GM18868 (cell line): ENCODE data around the gene RAVER1.
A peak's percentile ranks its signal among the peaks of the same experiment; 100 is the strongest.

Experiments used
- ATAC-seq: cut with Tn5 transposase; IDR thresholded peaks from one replicate; pipeline ENCODE4 v1.9.1; 2021; ENCODE audit warnings: mild to moderate bottlenecking, moderate library complexity; ENCODE audit not compliant: unreplicated experiment

The RAVER1 gene

DNA sequence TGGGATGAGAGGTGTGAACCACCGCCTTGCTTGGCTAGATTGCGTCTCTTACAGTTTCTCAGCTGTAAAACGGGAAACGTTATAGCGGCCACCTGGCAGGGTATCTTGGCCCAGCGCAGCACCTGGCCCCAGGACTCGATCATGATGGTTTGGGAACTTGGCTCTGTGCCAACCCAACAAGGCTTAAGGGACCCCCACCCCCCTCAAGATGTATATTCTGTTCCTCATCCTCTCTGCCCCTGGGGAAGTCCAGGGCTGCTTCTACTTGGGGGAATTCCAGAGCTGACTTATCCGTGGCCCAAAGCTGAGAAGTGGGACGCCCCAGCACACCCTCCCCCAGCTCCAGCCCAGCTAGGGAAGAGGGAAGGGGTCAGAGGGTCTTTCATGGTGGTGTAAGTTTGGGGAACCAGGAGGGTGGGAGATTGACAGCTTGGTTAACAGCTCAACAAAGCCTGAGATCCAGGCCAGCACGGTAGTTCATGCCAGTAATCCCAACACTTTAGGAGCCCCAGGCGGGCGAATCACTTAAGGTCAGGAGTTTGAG lies 61.7 kb downstream of the RAVER1 start:
- ATAC-seq: peak; percentile 37

DNA sequence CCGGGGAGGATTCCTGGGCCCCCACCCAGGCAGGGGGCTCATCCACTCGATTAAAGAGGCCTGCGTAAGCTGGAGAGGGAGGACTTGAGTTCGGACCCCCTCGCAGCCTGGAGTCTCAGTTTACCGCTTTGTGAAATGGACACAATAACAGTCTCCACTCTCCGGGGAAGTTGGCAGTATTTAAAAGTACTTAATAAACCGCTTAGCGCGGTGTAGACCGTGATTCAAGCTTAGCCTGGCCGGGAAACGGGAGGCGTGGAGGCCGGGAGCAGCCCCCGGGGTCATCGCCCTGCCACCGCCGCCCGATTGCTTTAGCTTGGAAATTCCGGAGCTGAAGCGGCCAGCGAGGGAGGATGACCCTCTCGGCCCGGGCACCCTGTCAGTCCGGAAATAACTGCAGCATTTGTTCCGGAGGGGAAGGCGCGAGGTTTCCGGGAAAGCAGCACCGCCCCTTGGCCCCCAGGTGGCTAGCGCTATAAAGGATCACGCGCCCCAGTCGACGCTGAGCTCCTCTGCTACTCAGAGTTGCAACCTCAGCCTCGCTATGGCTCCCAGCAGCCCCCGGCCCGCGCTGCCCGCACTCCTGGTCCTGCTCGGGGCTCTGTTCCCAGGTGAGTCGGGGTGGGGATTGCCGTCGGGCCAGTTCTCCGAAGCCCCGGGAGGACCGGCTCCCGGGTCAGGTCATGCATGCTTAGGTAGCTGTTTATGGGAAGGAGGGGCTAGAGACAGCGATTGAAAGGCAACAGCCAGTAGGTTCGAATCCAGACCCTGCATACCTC lies 62.5 kb downstream of the RAVER1 start, which contains the start of gene ICAM1:
Gene ICAM1 (plus strand): TSS at position 505 of the 779 bp plus-strand sequence. CDS start 40 bp downstream, at position 545.
- ATAC-seq: peak; percentile 36

DNA sequence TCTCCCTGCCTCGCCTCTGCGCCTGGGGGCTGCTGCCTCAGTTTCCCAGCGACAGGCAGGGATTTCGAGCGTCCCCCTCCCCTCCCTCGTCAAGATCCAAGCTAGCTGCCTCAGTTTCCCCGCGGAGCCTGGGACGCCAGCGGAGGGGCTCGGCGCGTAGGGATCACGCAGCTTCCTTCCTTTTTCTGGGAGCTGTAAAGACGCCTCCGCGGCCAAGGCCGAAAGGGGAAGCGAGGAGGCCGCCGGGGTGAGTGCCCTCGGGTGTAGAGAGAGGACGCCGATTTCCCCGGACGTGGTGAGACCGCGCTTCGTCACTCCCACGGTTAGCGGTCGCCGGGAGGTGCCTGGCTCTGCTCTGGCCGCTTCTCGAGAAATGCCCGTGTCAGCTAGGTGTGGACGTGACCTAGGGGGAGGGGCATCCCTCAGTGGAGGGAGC lies 63.1 kb downstream of the RAVER1 start:
- ATAC-seq: peak; percentile 32

DNA sequence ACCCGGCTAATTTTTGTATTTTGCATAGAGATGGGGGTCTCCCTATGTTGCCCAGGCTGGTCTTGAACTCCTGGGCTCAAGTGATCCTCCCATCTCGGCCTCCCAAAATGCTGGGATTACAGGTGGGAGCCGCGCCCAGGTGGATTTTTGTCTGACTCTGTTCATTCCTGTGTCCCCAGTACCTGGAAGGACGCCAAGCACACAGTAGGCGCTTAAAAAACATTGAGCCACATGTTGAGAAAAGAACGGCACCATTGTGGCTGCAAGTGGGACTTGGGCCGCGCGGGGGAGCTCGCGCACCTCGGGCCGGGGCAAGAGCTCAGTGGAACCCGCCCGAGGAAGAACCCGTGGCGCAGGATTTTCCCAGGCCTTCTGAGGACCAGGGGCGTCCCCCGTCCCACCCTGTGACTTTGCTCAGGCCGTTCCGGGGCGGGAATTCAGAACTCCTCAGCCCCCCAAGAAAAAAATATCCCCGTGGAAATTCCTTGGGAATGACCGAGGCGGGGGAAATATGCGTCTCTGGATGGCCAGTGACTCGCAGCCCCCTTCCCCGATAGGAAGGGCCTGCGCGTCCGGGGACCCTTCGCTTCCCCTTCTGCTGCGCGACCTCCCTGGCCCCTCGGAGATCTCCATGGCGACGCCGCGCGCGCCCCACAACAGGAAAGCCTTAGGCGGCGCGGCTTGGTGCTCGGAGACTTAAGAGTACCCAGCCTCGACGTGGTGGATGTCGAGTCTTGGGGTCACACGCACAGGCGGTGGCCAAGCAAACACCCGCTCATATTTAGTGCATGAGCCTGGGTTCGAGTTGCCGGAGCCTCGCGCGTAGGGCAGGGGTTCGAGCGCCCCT lies 63.8 kb downstream of the RAVER1 start:
- ATAC-seq: peak; percentile 37

DNA sequence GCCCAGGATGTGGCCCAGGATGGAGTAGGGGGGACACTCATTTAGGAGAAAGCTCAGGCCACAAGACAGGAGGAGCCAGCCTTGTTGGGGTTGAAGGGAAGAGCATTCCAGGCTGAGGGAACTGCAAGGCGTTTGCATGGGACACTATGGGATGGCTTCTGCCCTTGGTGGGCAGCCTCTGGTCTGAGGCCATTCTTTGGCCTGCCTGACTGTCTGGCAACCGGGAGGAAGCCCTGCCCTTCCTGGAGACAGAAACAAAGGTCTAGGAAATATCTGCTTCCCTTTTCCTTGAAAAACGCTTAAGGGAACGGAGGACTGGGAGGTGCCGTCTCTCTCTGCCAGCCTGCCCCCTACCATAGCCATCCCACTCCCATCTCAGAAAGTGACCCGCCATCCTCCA lies 65.3 kb downstream of the RAVER1 start:
- ATAC-seq: no peak

DNA sequence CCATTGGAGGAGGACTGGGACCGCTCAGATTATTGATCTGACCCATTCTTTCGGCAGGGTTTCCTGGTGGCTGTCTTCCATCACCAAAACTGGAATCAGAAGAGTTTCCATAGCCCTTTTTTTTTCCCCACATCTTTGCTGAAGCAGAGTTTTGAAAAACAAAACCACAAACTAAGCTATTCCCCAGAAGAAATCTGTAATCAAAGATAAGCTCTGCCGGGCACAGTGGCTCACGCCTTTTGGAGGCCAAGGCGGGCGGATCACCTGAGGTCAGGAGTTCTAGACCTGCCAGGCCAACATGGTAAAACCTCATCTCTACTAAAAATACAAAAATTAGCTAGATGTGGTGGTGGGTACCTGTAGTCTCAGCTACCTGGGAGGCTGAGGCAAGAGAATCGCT lies 66.6 kb downstream of the RAVER1 start:
- ATAC-seq: no peak
